ENCODE measurements around the gene TMPRSS7. TPM values are rescaled to one million over a fixed set of nuclear protein-coding genes. Genes with fewer than 3 reads are reported as not detected.

The TMPRSS7 gene
- total and polyA plus RNA-seq, 7 donors, result not detected

DNA sequence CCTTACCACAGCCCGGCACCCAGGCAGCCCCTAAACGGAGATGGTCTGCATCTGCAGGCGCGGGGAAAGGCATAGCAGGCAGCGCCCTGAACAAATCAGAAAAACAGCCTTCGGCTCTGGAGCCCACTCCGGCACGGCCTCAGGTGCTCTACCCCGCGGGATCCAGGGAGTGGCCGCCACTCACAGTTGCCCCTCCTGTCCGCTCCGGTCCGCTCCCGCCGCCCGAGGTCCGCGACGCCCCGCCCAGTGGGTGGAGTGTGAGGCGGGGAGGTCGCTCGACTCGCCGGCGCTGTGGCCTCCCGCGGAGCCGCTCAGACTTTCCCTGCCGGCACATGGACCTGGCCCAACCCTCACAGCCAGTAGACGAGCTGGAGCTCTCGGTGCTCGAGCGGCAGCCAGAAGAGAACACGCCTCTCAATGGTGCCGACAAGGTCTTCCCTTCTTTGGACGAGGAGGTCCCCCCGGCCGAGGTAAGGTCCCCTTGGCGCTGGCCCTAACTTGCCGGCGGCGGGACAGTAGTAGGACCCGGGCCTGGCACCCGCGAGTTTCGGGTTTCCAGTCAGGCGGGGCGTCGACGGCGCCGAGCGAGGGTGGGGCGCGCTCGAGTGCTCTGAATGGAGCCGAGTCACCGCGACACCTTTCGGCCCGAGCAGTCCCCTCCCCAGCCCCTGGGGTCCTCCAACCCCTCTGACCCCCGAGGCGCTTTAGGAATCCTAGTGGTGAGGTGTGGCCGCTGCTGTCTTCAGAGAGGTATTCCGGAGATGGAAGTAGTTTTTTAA, 51.7 kb downstream of the TMPRSS7 start, which contains the start of gene C3orf52:
Gene C3orf52, plus strand, starts transcription at position 314 of the 779 bp plus-strand sequence. Its CDS starts 19 bp downstream, at position 333.
- 1% methylated on average over 49 to 67 of the region's 67 CpGs for WGBS, 3 donors
- Histone ChIP-seq H3K36me3 (ENCODE audit: insufficient read depth in 1 of 2, low read depth in 1 of 2) (no peaks in the 10 kb centered on the region), H3K27ac (peak within 1 kb of the TSS; percentile 26)

GRCh38 chr3:112086875-112087524, 52.5 kb downstream of the TMPRSS7 start:
- intact Hi-C loops (cut with DNase I), result no loop called here
- Histone ChIP-seq H3K27me3 (ENCODE audit: insufficient read depth in 3 of 3, low read length in 2 of 3) (no peaks in the 10 kb centered on the region), H3K4me1 (no peaks in the 10 kb centered on the region), H3K27ac (peak overlapping the region; percentile 26), H3K36me3 (ENCODE audit: insufficient read depth in 1 of 2, low read depth in 1 of 2) (no peaks in the 10 kb centered on the region), H3K4me3 (peak overlapping the region; percentile 65), H3K9me3 (no peaks in the 10 kb centered on the region)
- 59 to 71% (median 65%) methylated on average over 14 of the region's 14 CpGs for WGBS, 3 donors
- ATAC-seq, result peak; percentile 33 to 71 (median 62)
- no peak for DNase-seq
- no peak for TF ChIP-seq CTCF (IDR thresholded peaks at IDR 0.05)

More for the DNA sequence above, 51.7 kb downstream of the TMPRSS7 start, which contains the start of gene C3orf52:
- Histone ChIP-seq H3K4me3 (peak within 1 kb of the TSS; percentile 65), H3K4me1 (no peaks in the 10 kb centered on the region), H3K27me3 (ENCODE audit: insufficient read depth in 3 of 3, low read length in 2 of 3) (no peaks in the 10 kb centered on the region), H3K9me3 (no peaks in the 10 kb centered on the region)
- DNase-seq (peak; percentile 83 to 88), ATAC-seq (peak; percentile 94 to 99 (median 97))
- peak; percentile 4 for TF ChIP-seq CTCF (IDR thresholded peaks at IDR 0.05)
- intact Hi-C loops (cut with DNase I), result no loop called here

- ATAC-seq (no peak), DNase-seq (no peak)
- no peaks in the 10 kb centered on the region for H3K9me3 ChIP-seq
- H3K27me3 ChIP-seq (ENCODE audit: insufficient read depth in 3 of 3, low read length in 2 of 3), result no peaks in the 10 kb centered on the region
- no peaks in the 10 kb centered on the region for H3K4me1 ChIP-seq
- H3K27ac ChIP-seq, result no peak overlapping the region
- H3K4me3 ChIP-seq, result no peak overlapping the region
- intact Hi-C loops (cut with DNase I), result no loop called here
- TF ChIP-seq CTCF (IDR thresholded peaks at IDR 0.05), result no peak
- no peaks in the 10 kb centered on the region for H3K36me3 ChIP-seq (ENCODE audit: insufficient read depth in 1 of 2, low read depth in 1 of 2)
- 71 to 80% (median 76%) methylated on average over 5 of the region's 5 CpGs for WGBS, 3 donors
These were observed 53.2 kb downstream of the TMPRSS7 start for GRCh38 chr3:112087746-112088145.

- no peaks in the 10 kb centered on the region for H3K36me3 ChIP-seq (ENCODE audit: insufficient read depth in 1 of 2, low read depth in 1 of 2)
- no peaks in the 10 kb centered on the region for H3K4me1 ChIP-seq
- no peaks in the 10 kb centered on the region for H3K27me3 ChIP-seq (ENCODE audit: insufficient read depth in 3 of 3, low read length in 2 of 3)
- no peak overlapping the region for H3K4me3 ChIP-seq
- no peaks in the 10 kb centered on the region for H3K9me3 ChIP-seq
- DNase-seq, result no peak
- no peak overlapping the region for H3K27ac ChIP-seq
- intact Hi-C loops (cut with DNase I), result no loop called here
- 56 to 63% (median 61%) methylated on average over 4 of the region's 4 CpGs for WGBS, 3 donors
- TF ChIP-seq CTCF (IDR thresholded peaks at IDR 0.05), result no peak
- no peak for ATAC-seq
These were observed 54.4 kb downstream of the TMPRSS7 start for GRCh38 chr3:112088944-112089343.

All from psoas muscle (tissue), 8 donors.